Right hindlimb (tissue), 1 donor: ENCODE measurements around the gene MARCO.
"Not testable (repeated sequence)": the region's sequence is repeated elsewhere in the genome, so short reads cannot be mapped to it uniquely, and the experiment has no call there.

Experiments
- DNase-seq: peaks from one replicate; pipeline ENCODE4 v3.0.0-alpha.2; 2018

Gene MARCO

DNA sequence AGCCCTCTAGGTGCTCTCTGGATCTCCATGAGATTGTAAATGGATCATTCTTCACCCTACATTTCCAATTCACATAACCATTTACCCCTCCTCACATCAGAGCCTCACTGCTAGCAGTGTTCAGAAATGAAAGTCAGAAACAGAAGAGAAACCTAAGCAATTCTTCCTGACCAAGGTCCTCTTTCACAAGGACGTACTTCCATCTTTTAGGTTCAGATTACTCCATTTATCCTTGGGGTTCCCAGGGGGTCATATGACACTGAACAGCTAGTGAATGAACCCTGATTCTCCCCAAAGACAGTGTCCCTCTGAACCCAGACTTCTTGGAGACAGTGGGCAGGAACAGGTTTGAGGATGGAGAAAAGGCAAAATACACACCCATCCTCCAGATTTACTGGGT lies 12.9 kb upstream of the MARCO start:
- no peak for DNase-seq

DNA sequence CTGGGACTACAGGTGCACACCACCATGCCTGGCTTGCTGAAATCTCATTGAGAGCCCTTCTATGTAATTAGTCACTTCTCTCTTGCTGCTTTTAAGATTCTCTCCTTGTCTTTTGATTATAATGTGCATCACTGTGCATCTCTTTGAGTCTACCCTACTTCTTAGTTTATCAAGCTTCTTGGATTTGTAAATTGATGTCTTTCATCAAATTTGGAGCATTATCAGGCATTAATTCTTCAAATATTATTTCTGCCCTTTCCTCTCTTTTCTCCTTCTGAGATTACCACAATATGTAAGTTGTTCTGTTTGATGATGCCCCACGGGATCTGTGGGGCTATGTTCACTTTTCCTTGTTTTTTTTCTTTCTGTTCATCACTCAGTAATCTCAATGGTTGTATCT lies 9.0 kb upstream of the MARCO start:
- DNase-seq = no peak

DNA sequence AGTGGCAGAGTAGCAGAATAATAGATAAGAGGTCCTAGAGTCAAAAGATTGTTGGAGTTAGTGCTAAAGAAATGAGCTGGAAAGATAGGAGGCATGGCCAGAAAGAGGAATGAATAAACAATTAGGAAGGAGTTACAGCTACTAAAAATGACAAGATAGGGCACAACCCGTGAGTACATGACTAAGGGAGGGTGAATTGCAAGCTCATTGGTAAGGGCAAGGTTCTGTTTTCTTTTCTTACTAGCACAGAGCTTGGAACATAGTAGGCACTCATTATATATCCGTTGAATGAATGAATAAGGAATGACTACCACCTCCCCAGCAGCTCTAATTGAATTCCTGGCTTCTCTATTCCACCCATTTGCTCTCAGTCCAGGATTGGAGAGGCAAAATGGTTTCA lies 5.7 kb upstream of the MARCO start:
- no peak for DNase-seq

DNA sequence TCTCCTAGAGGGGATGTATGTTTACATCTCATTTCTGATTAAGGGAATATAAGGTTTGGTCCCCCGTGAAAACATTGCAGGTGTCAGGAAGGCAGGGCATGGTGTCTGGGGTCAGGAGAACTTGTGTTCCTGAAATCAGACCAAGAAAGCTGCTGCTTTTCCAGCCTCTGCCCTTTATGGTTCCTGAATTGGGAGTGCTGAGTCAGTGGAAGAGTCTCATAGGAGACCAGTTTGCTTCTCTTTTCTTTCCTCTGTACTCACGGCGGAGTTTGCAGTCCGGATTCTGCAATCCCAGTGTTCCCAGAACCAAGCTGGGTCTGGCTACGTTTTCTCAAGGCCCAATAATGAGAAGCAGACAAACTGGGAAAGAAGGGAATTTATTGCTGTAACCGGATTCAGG lies 5.1 kb upstream of the MARCO start:
- no peak for DNase-seq

DNA sequence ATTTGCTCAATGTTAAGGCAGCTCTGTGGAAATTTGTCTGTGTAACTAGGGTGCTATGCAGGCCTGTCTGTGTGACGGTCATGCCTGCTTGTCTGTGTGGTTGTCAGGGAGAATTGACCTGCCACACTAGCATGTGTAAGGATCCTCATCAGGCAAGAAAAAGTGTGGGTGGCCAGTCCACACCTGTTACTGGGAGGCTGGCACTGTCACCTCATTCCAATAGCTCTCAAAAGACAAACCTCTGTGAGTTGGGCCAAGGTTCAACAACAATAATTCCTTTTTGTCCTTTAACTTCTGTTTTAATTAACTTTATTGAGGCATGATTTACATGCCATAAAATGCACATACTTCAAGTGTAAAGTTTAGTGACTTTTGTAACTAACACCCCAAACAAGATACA lies 4.2 kb upstream of the MARCO start:
- no peak for DNase-seq

DNA sequence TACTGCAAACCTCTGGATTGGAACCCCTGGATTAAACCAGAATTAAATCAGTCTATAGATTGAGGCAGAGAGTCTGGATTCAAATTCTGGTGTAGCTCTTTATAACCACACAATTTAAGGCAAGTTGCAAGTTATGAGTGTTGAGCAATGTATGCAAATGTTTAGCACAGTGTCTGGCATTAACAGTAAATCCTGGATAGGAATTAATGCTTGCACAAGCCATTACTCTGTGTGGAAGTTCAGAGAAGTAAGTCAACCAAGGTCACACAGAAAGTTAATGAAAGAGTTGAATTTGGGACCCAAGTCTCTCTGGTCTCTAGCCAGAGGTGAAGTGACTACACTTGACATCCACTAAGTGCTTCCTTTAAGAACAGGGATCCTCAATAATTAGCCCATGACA lies 2.0 kb upstream of the MARCO start:
- no peak for DNase-seq

DNA sequence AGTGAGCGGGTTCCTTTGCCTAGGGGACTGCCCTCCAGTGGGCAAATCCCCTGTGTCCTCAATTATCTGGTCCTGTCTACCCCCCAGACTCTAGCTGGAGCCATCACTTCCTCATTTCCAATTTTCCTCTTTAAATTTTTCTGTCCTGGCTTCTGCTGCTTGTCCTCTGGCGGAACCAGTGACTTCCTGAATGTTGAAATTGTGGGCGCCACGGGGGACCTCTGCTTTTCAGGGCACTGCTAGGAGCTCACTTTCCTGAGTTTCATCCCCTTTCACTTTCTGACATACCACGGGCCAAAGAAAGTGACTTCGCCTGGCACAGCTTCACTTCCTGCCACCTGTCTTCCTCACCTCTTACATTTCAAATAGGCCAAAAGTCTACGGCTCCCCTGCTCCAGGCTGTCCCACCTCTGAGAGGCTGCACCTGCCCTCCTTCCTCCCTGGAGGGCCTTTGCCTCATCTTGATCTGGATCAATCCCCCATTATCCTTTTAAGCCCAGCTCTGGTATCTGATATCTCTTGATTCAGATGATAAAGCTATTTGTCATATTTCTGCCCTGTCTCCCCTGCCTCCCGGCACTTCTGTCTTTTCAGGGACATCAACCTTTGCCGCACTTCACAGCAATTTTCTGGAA lies 1.4 kb upstream of the MARCO start:
- no peak for DNase-seq

DNA sequence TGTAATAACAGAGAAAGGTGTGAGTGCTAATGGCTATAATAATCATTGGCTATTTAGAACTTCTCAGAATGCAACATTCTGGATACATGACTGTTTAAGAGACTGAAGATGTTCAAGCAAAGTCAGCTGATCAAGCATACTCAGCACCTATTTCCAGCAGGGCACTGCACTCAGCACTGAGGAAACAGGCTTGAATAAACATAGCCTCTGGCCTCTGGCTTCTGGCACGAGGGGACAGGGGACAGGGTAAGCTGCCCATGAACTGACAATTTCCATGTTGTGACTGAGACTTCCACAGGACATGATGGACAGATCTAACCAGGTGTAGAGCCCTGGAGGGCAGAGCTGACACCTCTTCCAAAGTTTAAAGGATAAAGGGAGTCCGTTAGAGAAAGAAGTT lies 1.3 kb downstream of the MARCO start:
- no peak for DNase-seq

DNA sequence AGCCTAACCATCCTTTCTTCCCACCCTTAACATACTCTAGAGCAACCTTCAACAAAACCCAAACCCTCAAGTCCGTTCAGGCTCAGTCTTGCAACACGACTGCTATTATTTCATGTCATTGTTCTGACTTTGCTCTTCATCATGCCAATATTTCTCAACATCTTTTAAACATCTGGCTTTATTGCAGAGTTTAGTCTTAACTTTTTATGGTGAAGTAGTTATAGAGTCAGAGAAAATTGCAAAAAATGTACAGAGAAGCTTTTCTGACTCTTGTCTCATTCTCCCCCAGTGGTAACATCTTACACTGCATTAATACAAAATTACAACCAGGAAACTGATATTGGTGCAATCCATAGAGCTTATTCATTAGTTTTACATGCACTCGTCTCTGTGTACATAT lies 3.9 kb downstream of the MARCO start:
- no peak for DNase-seq

DNA sequence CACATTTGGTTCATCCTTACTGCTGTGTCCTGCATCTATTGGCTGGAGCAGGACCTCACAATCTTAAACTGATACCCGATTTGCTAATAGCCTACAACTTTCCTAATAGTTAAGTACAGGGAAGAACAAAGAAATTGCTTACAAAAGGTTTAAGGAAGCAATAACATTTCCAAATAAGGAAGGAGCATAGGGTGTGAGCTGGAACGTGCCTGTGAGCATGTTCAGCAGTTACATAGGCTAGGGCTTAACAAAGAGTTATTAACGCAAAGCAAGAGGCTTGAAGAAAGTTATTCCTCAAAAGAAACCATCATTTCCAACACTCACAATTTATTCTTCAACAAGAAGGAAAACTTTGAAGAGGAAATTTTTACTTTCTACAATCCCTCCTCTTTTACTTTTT lies 6.3 kb downstream of the MARCO start:
- DNase-seq = not testable (repeated sequence)

DNA sequence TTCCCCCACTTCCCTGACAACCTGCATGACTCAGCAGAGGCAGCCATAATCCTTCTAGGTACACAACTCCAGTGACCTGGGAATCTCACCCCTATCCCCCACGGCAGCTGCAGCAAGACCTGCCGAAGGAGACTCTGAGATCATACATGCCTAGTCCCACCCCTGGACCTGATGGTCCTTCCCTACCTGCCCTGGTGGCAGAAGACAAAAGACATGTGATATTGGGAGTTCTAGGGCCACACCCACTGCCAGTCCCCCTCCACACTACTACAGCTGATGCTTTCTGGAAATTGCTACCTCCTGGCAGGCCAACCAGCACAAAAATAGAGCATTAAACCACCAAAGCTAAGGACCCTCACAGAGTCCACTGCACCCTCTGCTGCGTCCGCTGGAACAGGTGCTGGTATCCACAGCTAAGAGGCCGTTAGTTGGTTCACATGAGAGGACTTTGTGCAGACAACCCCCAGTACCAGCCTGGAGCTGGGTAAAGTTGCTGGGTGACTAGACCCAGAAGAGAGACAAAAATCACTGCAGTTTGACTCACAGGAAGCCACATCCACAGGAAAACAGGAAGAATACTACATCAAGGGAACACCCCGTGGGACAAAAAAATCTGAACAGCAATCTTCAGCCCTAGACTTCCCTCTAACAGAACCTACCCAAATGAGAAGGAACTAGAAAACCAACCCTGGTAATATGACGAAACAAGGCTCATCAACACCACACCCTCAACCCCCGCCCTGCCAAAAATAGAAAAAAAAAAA lies 12.5 kb downstream of the MARCO start:
- no peak for DNase-seq

DNA sequence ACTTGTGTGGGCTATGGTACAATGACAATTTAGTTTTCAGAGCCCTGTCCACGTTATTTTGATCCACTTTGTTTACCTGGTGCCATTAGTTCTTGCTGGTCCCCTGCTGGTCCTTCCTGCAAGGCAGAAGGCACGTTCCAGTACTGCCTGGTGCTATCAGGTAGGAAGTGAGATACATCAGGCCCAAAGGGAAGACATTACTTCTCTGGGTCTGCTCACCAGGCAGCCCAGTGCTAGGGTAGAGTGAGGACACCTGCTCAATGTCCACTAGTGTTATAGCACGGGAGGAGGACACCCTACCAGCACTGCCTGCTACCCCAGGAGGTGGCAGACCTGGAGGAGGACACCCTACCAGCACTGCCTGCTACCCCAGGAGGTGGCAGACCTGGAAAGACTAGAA lies 23.7 kb downstream of the MARCO start:
- no peak for DNase-seq

DNA sequence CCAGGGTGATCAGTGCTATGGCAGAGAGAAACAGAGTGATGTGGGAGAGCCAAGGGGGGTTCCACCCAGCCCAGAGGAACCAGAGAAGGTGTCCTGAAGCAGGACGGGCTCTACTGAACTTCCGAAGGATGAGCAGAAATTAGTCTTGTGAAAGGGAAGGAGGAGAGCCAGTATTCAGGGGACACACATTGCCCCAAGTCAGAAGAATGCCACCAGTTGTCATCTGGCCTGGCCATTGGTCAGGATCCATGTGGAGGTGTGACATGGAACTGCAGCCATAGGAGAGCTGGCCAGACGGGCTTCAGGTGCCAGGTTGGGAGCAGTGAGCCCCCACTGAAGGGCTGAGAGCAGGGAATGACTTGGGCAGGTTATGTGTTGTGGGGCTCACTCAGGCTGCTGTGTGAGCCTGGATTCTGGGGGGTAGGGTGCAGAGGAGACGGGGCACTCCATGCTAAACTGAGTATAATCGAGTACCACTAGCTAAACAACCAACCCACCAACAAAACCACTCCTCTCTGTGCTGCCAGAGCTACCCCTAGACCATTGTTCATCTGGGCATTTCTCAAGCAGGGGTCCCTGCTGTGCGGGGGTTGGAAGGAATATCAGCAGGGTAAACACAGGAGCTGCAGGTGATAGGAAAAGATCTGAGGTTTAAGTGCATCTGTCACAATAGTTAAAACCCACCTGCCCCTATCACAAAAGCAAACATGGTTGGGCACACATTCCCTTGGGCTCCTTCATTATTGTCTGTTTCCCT lies 25.3 kb downstream of the MARCO start:
- DNase-seq = no peak

DNA sequence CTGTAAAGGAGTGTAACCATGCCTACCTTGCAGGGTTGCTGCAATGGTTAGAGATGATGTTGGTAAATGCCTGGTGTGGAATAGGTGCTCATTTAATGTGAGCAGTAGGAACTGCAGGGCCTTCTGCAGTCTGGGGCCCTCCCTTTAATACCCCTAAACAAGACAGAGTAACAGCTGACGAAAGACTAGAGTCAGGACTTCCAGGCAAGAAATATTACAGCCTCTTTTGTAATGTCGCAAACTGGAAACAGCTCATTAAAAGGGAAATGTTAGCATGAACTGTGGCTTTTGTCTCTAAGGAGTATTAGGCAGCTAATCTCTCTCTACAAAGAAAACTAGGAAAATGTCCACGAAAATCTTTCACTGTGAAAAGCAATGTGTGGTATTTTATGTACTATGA lies 26.0 kb downstream of the MARCO start:
- no peak for DNase-seq

DNA sequence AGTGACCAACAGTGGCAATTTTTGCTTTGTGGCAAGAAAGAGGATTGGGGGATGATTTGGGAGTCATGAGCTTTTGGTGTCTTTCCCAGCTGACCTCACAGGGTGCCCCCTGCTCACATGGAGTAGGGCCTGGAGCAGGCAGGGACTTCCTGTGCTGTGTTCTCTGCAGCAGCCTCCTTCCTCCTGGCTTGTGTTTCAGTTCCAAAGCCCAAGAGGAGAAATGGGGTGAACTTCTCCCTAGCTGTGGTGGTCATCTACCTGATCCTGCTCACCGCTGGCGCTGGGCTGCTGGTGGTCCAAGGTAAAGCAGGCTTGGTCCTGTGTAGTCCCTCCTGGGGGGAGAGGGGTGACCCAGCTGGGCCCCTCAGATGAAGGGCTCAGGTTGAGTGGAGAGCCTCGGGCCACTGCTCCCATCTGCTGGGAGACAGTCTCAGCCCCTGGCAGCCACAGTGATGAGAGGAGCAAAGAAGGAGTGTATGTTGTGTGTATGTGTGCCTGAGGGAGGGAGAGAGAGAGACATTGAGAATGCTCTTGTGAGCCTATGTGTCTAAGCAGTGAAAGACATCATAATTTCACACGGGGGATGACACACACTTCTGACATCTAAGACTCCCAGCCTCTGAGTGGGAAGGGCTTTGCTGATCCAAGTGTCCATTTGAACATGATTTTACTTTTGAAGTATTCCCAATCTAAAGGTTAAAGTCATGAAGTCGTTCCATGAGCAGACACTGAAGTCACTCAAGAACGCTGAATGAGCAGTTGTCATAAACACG lies 27.2 kb downstream of the MARCO start:
- no peak for DNase-seq

DNA sequence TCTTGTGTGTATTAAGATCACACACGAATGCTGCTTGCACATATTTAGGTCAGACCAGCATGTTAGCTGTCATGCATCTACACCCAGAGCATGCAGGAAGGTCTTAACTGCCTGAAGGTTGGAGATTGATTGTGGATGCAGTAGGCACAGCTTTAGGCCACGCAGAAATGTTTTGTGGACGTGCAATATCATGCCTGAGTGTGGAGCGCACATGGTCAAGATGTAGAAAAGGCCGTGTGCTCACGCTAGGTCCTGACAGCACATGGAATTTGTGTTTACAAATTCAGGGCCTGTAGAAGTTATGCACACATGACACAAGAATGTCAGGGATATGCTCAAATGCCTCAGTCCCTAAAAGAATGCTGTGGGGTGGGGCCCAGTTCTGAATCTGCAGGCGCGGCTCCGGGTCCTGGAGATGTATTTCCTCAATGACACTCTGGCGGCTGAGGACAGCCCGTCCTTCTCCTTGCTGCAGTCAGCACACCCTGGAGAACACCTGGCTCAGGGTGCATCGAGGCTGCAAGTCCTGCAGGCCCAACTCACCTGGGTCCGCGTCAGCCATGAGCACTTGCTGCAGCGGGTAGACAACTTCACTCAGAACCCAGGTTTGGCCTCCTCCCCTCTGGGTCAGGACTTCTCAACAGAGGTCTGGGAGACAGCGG lies 27.9 kb downstream of the MARCO start:
- DNase-seq = no peak

DNA sequence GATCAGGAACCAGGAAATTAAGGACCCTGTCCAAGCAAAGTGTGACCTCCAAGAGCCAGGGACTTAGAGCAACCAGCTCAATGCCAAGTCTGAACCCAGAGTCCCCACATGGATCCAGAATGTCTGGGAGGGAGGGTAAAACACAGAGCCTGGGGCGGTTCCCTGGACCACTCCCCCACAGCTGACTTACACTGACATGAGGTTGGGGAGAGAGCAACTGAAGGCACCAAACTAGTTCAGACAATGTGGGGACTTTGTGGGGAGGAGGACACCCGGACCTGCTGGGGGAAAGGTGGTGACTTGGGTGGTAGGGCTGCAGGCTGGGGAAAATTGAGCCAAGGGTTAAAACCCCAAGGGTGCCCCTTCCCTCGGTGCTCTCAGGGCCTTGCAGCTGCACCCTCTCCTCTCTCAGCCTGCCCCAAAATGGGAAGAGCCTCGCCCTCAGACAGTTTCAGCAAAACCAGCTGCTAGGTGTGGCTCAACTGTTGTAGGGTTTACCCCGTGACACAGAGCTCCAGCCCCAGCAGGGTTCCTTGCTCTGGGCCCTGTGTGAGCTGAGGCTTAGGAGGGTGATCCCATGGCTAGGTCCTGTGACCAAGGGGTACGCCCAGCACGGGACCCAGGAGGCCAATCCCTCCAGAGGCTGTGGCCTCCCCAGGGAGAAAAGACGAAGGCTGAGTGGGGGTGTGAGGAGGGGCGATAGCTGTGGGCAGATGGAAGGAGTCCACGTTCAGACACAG lies 28.6 kb downstream of the MARCO start:
- no peak for DNase-seq

DNA sequence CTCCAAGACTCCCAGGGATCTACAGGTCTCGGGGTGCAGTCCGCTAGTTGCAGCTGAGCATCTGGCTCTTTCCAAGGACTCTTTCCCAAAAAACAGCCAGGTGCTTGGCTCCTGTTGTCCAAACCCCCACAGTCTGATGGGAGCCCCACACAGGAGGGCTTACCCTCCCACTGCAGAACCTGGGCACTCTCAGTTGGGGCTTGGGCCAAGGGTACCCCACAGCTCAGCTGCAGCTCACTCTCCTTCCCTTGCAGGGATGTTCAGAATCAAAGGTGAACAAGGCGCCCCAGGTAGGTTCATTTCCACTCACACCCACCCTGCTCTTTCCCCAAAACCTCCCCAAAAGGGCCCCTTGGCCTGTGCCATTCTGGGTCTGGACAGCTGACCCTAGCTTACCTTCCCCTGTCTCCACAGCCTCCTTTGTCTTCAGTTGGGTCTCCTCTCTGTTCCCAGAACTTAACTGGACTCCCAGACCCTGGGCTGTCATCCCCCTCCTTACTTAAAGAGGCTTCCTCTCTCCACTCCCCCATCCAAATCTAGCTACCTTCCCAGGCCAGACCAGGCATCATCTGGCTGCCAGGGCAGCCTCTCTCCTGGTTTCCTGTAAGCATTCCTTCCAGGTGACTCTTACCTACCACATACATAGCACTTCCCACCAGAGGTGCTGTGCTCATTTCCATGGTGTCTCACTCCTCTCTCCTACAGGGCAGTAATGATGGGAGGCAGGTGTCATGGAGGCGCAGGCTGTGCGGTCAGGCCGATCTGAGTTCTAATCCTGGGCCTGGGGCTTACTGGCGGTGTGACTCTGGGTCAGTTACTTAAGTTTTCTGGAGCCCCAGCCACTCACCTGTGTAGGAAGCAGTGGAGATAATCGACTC lies 29.5 kb downstream of the MARCO start:
- no peak for DNase-seq

DNA sequence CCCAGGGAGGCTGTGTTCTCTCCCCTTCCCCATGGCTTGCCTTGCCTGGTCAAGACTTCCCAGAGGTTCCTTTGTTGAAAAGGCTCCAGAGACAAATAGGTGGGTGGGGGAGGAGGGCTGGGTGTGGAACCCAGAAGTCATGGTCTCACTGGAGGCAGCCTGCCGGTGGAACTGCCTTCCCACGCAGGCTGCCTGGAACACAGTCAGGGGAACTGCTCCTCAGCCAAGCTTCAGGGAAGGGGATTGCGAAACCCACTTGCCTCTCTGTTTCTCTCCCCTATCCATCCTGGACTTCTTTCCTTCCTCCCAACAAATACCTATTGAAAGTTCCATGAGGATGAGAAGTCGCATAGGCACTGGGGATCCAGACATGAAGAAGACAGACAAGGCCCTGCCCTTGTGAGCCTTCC lies 31.6 kb downstream of the MARCO start:
- no peak for DNase-seq

DNA sequence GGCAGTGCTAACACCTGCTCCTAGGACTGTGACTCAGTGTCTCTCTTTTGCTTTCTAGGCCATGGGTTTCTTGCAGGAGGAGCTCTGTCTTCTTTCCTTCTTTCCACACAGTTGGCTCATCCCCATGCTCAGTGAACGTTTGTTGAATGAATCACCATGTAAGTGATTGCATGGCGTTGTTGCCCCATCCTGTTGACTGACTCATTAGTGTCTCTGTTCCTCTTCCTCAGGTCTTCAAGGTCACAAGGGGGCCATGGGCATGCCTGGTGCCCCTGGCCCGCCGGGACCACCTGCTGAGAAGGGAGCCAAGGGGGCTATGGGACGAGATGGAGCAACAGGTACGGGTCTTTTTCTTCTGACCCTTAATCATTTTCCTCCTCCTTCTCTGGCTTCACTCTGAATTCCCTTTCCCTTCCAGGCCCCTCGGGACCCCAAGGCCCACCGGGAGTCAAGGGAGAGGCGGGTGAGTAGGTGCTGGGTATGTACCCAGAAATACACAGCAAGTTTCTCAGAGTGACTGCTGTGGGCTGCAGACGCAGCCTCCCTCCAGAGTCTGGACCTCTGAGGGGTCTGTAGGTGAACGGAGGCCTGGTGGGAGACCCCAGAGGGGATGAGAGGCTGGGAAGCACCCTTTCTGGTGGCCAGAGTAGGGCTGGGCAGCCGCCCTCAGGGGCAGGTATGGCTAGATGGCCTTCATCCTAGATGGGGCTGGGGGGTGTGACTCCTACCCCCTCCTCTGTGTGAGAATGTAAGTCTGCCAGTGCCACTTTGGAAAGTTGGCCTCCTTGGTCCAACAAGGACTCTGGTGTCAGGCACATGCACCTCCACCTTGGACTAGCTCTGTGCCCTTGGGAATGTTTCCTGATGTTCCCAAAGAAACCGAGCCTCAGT lies 32.4 kb downstream of the MARCO start:
- DNase-seq = no peak
